ENCODE measurements around the gene DAGLA.
"Not testable (repeated sequence)": the region's sequence is repeated elsewhere in the genome, so short reads cannot be mapped to it uniquely, and the experiment has no call there.

Gene DAGLA

GRCh38 chr11:61679893-61680621, at the start of gene DAGLA:
TSS of gene DAGLA (plus strand) at chr11:61680391. CDS start at chr11:61720156, 39,765 bp downstream.
- peak within 1 kb of the TSS; percentile 83 for H3K4me3 Mint-ChIP-seq
- H3K27me3 Mint-ChIP-seq: peaks cover 1% of the 10 kb centered on the region
- no peak within 1 kb of the TSS for H3K27ac Mint-ChIP-seq
- H3K9me3 Mint-ChIP-seq: no peaks in the 10 kb centered on the region
- no peaks in the 10 kb centered on the region for H3K36me3 Mint-ChIP-seq
- H3K4me1 Mint-ChIP-seq: peaks cover 5% of the 10 kb centered on the region

- no peak overlapping the region for H3K27ac Mint-ChIP-seq
- H3K36me3 Mint-ChIP-seq: no peaks in the 10 kb centered on the region
- no peaks in the 10 kb centered on the region for H3K4me1 Mint-ChIP-seq
- H3K4me3 Mint-ChIP-seq: no peak overlapping the region
- H3K9me3 Mint-ChIP-seq: no peaks in the 10 kb centered on the region
- no peaks in the 10 kb centered on the region for H3K27me3 Mint-ChIP-seq
These were observed 48.1 kb upstream of the DAGLA start for GRCh38 chr11:61632096-61632495.

- no peaks in the 10 kb centered on the region for H3K36me3 Mint-ChIP-seq
- H3K4me3 Mint-ChIP-seq: no peak overlapping the region
- H3K27me3 Mint-ChIP-seq: no peaks in the 10 kb centered on the region
- H3K9me3 Mint-ChIP-seq: no peaks in the 10 kb centered on the region
- no peak overlapping the region for H3K27ac Mint-ChIP-seq
- H3K4me1 Mint-ChIP-seq: no peaks in the 10 kb centered on the region
These were observed 44.9 kb upstream of the DAGLA start for GRCh38 chr11:61635304-61635703.

GRCh38 chr11:61635787-61636186, 44.4 kb upstream of the DAGLA start:
- no peaks in the 10 kb centered on the region for H3K36me3 Mint-ChIP-seq
- H3K27ac Mint-ChIP-seq: no peak overlapping the region
- no peaks in the 10 kb centered on the region for H3K9me3 Mint-ChIP-seq
- H3K4me3 Mint-ChIP-seq: no peak overlapping the region
- H3K4me1 Mint-ChIP-seq: no peaks in the 10 kb centered on the region
- H3K27me3 Mint-ChIP-seq: no peaks in the 10 kb centered on the region

GRCh38 chr11:61636676-61637075, 43.5 kb upstream of the DAGLA start:
- Mint-ChIP-seq H3K9me3 (no peaks in the 10 kb centered on the region), H3K4me1 (no peaks in the 10 kb centered on the region), H3K4me3 (no peak overlapping the region), H3K27ac (no peak overlapping the region), H3K36me3 (no peaks in the 10 kb centered on the region), H3K27me3 (no peaks in the 10 kb centered on the region)

- no peaks in the 10 kb centered on the region for H3K9me3 Mint-ChIP-seq
- H3K4me3 Mint-ChIP-seq: no peak overlapping the region
- no peaks in the 10 kb centered on the region for H3K36me3 Mint-ChIP-seq
- no peaks in the 10 kb centered on the region for H3K27me3 Mint-ChIP-seq
- no peaks in the 10 kb centered on the region for H3K4me1 Mint-ChIP-seq
- H3K27ac Mint-ChIP-seq: no peak overlapping the region
These were observed 42.9 kb upstream of the DAGLA start for GRCh38 chr11:61637277-61637676.

GRCh38 chr11:61639816-61640443, 40.3 kb upstream of the DAGLA start:
- Mint-ChIP-seq H3K4me3 (no peak overlapping the region), H3K36me3 (no peaks in the 10 kb centered on the region), H3K27ac (no peak overlapping the region), H3K9me3 (no peaks in the 10 kb centered on the region), H3K4me1 (no peaks in the 10 kb centered on the region), H3K27me3 (no peaks in the 10 kb centered on the region)

- Mint-ChIP-seq H3K27me3 (no peaks in the 10 kb centered on the region), H3K4me1 (no peaks in the 10 kb centered on the region), H3K9me3 (no peaks in the 10 kb centered on the region), H3K27ac (no peak overlapping the region), H3K36me3 (no peaks in the 10 kb centered on the region), H3K4me3 (no peak overlapping the region)
These were observed 38.0 kb upstream of the DAGLA start for GRCh38 chr11:61642162-61642561.

- Mint-ChIP-seq H3K27ac (no peak overlapping the region), H3K9me3 (no peaks in the 10 kb centered on the region), H3K4me3 (no peak overlapping the region), H3K4me1 (no peaks in the 10 kb centered on the region), H3K36me3 (no peaks in the 10 kb centered on the region), H3K27me3 (no peaks in the 10 kb centered on the region)
These were observed 34.9 kb upstream of the DAGLA start for GRCh38 chr11:61645179-61645868.

- Mint-ChIP-seq H3K36me3 (no peaks in the 10 kb centered on the region), H3K27me3 (peaks cover 3% of the 10 kb centered on the region), H3K9me3 (no peaks in the 10 kb centered on the region), H3K27ac (no peak overlapping the region), H3K4me3 (no peak overlapping the region), H3K4me1 (no peaks in the 10 kb centered on the region)
These were observed 32.7 kb upstream of the DAGLA start for GRCh38 chr11:61647529-61647928.

- Mint-ChIP-seq H3K4me1 (no peaks in the 10 kb centered on the region), H3K27ac (no peak overlapping the region), H3K4me3 (no peak overlapping the region), H3K27me3 (peaks cover 14% of the 10 kb centered on the region), H3K9me3 (no peaks in the 10 kb centered on the region), H3K36me3 (no peaks in the 10 kb centered on the region)
These were observed 29.2 kb upstream of the DAGLA start for GRCh38 chr11:61650781-61651571.

GRCh38 chr11:61652135-61652534, 28.1 kb upstream of the DAGLA start:
- peaks cover 14% of the 10 kb centered on the region for H3K27me3 Mint-ChIP-seq
- H3K36me3 Mint-ChIP-seq: no peaks in the 10 kb centered on the region
- no peaks in the 10 kb centered on the region for H3K9me3 Mint-ChIP-seq
- H3K27ac Mint-ChIP-seq: no peak overlapping the region
- no peak overlapping the region for H3K4me3 Mint-ChIP-seq
- no peaks in the 10 kb centered on the region for H3K4me1 Mint-ChIP-seq

GRCh38 chr11:61654397-61654829, 25.8 kb upstream of the DAGLA start:
- H3K4me3 Mint-ChIP-seq: no peak overlapping the region
- H3K36me3 Mint-ChIP-seq: no peaks in the 10 kb centered on the region
- H3K9me3 Mint-ChIP-seq: no peaks in the 10 kb centered on the region
- no peak overlapping the region for H3K27ac Mint-ChIP-seq
- peaks cover 14% of the 10 kb centered on the region for H3K27me3 Mint-ChIP-seq
- no peaks in the 10 kb centered on the region for H3K4me1 Mint-ChIP-seq

GRCh38 chr11:61655266-61656159, 24.7 kb upstream of the DAGLA start:
- H3K27ac Mint-ChIP-seq, H3K36me3 Mint-ChIP-seq, H3K9me3 Mint-ChIP-seq, H3K4me3 Mint-ChIP-seq, H3K4me1 Mint-ChIP-seq: not testable (repeated sequence)
- H3K27me3 Mint-ChIP-seq: peaks cover 14% of the 10 kb centered on the region
